Central memory CD4-positive, alpha-beta T cell (primary cell): ENCODE data around the gene GCC1.

ENCODE experiments used
- DNase-seq: peaks from one replicate; pipeline ENCODE4 v3.0.0; 2022

Gene GCC1

DNA sequence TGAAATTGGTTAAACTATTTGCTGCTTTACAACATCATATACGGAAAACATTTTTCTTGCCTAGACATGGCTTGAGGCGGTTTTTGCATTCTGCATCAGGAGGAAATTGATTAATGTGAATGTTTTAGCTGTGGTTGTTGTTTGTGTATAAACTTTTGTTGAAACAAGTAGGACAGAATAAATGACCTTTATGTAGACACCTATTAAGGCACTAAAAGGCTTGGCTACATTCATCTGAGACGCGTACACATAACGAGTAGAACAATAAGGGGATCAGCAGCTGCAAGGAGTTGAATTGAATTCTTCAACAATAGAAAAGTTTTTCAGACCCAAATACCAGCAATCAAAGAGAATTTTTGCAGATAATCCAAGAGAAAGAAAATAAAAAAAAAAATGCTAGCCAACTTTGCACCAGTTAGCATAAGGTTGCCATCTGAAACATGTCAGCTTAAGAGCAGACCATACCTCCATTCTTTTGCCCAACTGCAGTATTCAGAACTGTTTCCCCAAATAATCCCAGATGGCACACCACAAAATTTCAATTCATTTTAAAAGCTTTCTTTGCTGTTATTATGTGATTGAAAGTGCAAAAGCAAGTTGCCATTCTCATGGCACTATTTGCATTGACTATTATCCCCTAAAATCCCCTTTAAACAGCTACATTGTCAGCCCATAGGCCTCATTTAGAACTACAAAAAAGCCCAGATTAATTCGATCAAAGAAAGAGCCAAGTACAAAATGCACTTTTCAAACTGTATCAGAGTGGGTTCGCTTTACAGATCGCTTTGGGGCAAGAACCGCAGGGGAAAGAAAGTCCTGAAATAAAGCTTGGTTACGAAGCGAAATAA is 49.6 kb downstream of the GCC1 start:
- no peak for DNase-seq

DNA sequence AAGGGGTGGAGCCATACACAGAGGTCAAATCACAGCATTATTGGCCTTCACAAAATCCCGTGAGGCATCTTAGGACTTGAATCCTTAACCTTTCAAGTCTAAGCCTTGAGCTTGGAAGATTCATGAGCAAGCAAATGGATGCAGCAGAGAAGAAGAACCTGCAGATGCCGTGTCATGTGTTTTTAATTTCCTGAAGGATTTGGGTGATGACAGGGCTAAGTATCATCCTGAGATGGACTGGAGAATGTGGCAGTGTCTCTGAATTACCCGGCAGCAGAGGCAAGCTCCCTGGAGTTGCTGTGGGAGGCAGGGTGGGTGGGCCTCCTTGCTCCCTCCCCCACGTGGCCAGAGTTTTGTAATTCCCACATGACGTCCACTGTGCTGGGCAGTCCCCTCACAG is 50.8 kb downstream of the GCC1 start:
- DNase-seq = no peak

DNA sequence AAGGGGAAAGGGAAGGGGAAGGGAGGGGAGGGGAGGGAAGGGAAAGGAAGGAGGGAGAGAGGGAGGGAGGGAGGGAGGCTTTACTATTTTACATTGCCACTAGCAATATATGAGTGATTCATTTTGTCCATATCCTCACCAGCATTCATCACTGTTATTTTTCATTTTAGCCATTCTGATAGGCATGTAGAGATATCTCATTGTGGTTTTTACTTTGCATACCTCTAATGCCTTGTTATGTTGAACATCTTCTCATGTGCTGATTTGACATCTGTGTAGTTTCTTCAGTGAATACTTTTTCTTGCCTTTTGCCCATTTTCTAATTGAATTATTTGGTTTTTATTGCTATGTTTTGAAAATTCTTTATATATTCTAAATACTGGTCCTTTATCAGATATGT is 52.7 kb downstream of the GCC1 start:
- DNase-seq = no peak

DNA sequence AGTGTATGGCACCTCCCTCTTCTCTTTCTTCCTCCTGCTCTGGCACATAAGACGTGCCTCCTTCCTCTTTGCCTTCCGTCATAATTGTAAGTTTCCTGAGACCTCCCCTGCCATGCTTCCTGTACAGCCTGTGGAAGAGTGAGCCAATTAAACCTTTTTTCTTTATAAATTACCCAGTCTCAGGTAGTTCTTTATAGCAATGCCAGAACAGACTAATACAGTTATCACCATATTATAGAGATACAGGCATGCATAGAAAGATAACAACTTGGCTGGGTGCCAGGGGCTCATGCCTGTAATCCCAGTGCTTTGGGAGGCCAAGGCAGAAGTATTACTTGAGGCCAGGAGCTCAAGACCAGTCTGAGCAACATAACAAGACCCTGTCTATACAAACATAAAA is 53.2 kb downstream of the GCC1 start:
- DNase-seq = no peak
